Measurements from ENCODE around the gene CCHCR1.
A peak's percentile ranks its signal among the peaks of the same experiment; 100 is the strongest.
"Not testable (repeated sequence)": the region's sequence is repeated elsewhere in the genome, so short reads cannot be mapped to it uniquely, and the experiment has no call there.

Gene CCHCR1

GRCh38 chr6:31157513-31158139 lies at the start of gene CCHCR1:
TSS of gene CCHCR1 (minus strand) at chr6:31157802. CDS start at chr6:31157600, 202 bp downstream.
- DNase-seq (ENCODE audit: low read depth in 2 of 2) = no peak

- DNase-seq (ENCODE audit: low read depth in 2 of 2) = no peak
These were observed 48.0 kb upstream of the CCHCR1 start for GRCh38 chr6:31205638-31206037.

DNA sequence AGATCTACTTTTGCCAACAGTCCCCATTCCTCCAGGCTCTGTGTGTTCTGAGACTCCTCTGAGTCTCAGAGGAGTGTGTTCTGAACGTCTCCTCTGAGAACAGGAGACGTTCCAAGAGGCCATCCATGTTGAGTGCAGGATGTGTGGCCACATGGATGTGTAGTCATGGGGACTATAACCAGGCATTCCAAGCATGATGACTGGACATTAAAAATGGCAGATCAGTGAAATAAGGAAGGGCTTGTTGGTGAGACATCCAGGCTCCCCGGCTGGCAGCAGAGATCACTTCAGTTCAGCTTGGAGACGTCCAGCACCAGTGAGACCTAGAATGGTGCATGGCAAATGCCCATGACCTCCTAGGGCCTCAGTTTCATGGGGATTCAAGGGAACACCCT lies 47.1 kb upstream of the CCHCR1 start:
- no peak for DNase-seq (ENCODE audit: low read depth in 2 of 2)

GRCh38 chr6:31203345-31203979 lies 45.9 kb upstream of the CCHCR1 start:
- DNase-seq (ENCODE audit: low read depth in 2 of 2) = peak; percentile 43 to 47

DNA sequence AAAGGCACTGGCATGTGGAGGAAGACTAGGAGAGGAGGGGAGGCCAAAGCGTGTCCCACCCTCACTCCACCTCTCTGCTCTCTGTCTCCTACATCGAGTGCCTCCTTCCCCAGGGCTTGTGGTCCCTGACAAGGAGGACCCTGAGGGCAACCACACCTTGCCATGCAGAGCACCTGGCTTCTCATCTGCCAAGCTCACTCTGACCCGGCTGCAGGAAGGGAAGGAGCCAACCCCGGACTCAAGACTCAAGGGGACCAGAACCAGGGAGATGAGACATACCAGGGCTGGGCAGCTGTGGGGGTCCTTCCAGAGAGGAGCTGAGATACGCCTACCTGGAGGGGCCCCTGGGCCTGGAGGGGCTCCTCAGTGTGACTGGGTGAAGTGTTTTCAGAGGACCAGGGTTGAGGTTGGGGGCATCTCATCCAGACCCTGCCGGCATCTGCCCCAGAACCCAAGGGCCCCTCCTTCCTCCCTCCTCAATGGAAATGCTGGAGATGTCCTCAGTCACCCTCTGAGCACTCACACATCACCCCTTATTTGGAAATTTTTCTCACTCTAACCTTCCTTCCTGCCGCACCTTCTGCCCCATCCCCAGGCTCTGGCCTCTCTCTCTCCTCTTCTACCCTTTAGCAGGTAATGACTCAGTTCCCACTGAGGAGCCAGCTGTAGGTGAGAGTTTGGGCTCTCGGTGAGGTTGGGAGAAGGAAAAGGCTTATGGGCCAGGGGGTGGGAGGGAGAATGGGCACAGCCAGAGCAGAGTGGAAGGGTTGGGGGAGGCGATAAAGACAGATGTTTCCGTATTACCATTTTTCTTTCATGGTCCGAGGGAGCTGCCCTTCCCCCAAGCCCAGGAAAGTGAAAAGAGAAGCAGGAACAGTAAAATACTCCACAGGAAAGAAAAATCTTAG lies 44.9 kb upstream of the CCHCR1 start:
- no peak for DNase-seq (ENCODE audit: low read depth in 2 of 2)

DNA sequence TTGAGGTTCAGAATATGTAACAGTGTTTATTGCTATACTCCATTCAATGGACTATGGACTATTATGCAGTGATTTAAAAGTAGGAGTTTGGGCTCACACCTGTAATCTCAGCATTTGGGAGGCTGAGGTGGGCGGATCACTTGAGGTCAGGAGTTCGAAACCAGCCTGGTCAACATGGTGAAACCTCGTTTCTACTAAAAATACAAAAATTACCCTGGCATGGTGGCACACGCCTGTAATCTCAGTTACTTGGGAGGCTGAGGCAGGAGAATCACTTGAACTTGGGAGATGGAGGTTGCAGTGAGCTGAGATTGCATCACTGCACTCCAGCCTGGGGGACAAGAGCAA lies 41.5 kb upstream of the CCHCR1 start:
- not testable (repeated sequence) for DNase-seq (ENCODE audit: low read depth in 2 of 2)

GRCh38 chr6:31197559-31198305 lies 40.1 kb upstream of the CCHCR1 start:
- peak; percentile 87 to 91 for DNase-seq (ENCODE audit: low read depth in 2 of 2)

- DNase-seq (ENCODE audit: low read depth in 2 of 2) = not testable (repeated sequence)
These were observed 38.8 kb upstream of the CCHCR1 start for GRCh38 chr6:31196251-31197022.

- DNase-seq (ENCODE audit: low read depth in 2 of 2) = not testable (repeated sequence)
These were observed 37.8 kb upstream of the CCHCR1 start for GRCh38 chr6:31195308-31195979.

GRCh38 chr6:31194061-31194834 lies 36.6 kb upstream of the CCHCR1 start:
- no peak for DNase-seq (ENCODE audit: low read depth in 2 of 2)

DNA sequence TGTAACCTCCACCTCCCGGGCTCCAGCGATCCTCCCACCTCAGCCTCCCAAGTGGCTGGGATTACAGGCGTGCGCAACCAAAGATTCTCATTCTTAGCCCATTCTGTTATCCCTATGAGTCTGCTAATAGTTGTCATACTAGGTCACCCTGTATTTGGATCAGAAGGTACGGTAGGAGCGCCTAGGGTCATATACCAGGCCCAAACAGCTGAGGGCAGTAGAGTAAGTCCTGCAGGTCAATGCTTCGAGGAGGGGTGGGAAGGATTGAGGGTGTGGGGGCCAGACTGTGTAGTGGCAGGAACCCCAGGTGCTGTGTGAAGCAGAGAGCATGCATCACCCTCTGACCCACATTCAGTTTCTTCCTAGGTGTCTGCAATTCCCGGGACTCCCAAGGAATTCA lies 35.6 kb upstream of the CCHCR1 start:
- DNase-seq (ENCODE audit: low read depth in 2 of 2) = no peak

GRCh38 chr6:31192431-31193105 lies 35.0 kb upstream of the CCHCR1 start:
- DNase-seq (ENCODE audit: low read depth in 2 of 2) = peak in 1 of 2 donors; percentile 39

DNA sequence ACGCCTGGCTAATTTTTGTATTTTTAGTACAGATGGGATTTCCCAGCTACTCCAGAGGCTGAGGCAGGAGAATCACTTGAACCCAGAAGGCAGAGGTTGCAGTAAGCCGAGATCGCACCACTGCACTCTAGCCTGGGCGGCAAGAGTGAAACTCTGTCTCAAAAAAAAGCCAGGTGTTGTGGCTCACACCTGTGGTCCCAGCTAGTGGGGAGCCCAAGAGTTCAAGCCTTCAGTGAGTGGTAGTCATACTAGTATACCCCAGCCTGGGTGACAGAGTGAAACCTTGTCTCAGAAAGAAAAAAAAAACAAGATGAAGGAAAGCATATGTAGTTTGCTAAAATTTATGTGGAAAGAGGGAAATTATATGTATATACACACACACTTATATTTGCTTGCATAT lies 32.9 kb upstream of the CCHCR1 start:
- DNase-seq (ENCODE audit: low read depth in 2 of 2) = no peak

GRCh38 chr6:31189223-31189622 lies 31.6 kb upstream of the CCHCR1 start:
- not testable (repeated sequence) for DNase-seq (ENCODE audit: low read depth in 2 of 2)

DNA sequence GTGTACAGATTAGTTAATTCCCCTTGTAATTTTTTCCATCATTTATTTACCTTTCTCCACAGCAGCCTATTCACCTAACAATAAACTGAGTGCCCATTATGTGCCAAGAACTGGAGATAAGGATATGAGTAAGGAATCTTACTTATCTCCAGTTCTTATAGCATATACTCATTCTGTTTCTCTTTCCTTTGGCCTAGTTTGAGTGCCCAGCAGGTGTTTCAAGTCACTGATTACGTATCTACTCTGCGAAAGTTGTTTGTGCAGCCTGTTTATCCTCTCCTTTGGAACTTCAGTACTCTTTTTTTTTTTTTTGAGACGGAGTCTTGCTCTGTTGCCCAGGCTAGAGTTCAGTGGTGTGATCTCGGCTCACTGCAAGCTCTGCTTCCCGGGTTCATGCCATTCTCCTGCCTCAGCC lies 30.2 kb upstream of the CCHCR1 start:
- no peak for DNase-seq (ENCODE audit: low read depth in 2 of 2)

- no peak for DNase-seq (ENCODE audit: low read depth in 2 of 2)
These were observed 28.6 kb upstream of the CCHCR1 start for GRCh38 chr6:31186052-31186734.

DNA sequence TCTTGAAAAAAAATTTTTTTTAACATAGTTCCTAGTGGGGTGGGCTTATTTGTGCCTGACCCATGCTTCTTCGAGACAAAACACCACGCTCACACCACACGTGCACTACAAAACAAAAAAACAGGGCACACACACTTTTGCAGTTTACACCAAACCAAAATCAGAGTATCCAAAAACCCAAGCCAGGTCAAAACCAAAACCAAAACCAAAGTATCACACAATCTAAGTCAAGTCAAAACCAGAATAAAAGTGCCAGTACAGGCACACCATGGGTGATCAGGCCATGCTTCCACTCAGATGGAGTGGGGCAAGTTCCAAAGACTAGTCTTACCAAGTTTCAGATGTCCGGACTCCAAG lies 28.1 kb upstream of the CCHCR1 start:
- DNase-seq (ENCODE audit: low read depth in 2 of 2) = not testable (repeated sequence)

- DNase-seq (ENCODE audit: low read depth in 2 of 2) = not testable (repeated sequence)
These were observed 26.3 kb upstream of the CCHCR1 start for GRCh38 chr6:31183859-31184258.

GRCh38 chr6:31183287-31183686 lies 25.7 kb upstream of the CCHCR1 start:
- not testable (repeated sequence) for DNase-seq (ENCODE audit: low read depth in 2 of 2)

Data from stimulated activated CD8-positive, alpha-beta memory T cell treated with anti-CD3 and anti-CD28 coated beads, Interleukin-15, amount 100 ng/mL, for 48 hours (primary cell).